Measurements from ENCODE around the gene P4HTM.

Gene P4HTM, protein sequence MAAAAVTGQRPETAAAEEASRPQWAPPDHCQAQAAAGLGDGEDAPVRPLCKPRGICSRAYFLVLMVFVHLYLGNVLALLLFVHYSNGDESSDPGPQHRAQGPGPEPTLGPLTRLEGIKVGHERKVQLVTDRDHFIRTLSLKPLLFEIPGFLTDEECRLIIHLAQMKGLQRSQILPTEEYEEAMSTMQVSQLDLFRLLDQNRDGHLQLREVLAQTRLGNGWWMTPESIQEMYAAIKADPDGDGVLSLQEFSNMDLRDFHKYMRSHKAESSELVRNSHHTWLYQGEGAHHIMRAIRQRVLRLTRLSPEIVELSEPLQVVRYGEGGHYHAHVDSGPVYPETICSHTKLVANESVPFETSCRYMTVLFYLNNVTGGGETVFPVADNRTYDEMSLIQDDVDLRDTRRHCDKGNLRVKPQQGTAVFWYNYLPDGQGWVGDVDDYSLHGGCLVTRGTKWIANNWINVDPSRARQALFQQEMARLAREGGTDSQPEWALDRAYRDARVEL

DNA sequence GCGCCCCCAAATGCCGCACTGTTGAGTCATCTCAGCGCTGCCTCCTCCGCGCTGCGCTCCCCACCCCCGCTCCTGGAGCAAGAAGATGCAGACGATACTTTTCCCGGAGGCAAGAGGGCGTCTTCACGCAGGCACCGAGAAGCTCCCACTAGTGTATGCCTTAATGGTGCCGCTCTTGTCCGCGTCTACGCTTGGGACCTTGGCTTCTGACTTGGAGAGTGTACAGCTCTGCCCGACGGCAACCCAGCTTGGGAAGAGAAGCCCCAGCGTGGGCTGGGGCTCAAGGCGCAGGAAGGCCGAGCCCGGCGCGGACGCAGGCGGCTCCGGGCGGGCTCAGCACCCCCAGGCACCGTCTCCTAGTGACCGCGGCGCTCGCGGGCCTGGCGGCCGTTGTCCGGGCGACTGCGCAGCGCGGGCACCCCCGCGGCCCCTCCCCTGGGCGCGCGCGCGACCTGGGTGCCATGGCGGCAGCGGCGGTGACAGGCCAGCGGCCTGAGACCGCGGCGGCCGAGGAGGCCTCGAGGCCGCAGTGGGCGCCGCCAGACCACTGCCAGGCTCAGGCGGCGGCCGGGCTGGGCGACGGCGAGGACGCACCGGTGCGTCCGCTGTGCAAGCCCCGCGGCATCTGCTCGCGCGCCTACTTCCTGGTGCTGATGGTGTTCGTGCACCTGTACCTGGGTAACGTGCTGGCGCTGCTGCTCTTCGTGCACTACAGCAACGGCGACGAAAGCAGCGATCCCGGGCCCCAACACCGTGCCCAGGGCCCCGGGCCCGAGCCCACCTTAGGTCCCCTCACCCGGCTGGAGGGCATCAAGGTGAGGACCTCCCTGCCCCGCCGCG lies at the start of gene P4HTM:
Gene P4HTM (plus strand): TSS at position 446 of the 840 bp plus-strand sequence. CDS start 16 bp downstream, at position 462.
- peak; percentile 83 for DNase-seq (ENCODE audit: low spot score)

DNA sequence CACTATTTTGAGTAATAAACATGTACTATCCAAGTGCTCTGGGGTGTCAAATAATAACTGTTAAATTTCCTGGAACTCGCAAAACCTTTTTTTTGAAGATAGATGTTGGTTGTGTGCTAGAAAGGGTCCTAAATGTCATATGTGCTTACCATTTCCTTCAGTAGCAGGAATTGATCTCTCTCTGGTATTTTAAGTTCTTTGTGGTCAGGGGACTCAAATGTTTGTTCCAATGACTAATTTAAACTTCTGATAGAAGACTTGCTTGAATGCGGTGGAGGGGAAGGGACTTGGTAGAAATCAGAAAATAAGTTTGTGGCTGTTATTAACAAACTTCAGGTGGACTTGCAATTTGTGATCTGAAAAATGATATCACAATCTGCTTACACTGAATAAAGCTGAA lies 44.6 kb upstream of the P4HTM start:
- no peak for DNase-seq (ENCODE audit: low spot score)

DNA sequence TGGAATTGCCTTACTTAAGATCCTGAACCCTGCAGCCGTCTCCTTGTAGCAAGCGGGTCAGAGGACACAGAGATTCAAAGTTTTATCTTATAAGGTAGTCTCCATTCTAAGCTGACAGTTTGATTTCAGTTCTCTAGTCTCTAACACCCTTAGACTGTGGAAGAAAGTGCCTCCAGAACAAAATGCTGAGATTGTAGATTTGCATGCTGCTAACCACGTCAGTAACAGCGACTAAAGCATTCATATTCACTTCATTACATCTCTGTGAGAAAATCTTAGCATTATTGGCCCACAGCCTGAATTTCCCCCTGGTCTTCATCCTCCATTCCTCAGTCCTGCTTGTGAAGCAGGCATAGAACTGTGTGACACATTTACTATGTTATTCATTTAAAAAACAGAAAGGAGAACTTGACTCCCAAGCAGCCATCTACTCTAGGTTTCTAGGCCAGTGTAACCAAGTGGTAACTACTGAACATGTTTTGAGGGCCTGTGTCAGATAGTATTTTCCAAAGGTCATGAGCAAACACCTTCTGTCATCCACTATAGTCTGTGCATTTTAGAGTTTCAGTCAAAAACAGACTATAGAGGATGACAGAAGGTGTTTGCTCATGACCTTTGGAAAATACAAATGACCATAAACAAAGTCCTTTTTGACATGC lies 44.0 kb upstream of the P4HTM start:
- DNase-seq (ENCODE audit: low spot score), result no peak

DNA sequence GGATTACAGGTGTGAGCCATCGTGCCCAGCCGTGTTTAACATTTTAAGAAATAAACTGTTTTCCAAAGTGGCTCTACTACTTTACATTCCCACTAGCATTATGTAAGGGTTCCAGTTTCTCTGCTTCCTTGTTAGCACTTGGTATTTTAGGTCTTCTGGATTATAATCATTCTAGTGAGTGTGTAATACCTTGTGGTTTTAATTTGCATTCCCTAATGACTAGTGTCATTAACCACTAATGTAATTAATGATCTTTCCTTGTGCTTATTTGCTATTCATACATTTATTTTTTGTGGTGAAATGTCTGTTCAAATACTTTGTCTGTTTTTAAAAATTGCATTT lies 40.7 kb upstream of the P4HTM start:
- no peak for DNase-seq (ENCODE audit: low spot score)

DNA sequence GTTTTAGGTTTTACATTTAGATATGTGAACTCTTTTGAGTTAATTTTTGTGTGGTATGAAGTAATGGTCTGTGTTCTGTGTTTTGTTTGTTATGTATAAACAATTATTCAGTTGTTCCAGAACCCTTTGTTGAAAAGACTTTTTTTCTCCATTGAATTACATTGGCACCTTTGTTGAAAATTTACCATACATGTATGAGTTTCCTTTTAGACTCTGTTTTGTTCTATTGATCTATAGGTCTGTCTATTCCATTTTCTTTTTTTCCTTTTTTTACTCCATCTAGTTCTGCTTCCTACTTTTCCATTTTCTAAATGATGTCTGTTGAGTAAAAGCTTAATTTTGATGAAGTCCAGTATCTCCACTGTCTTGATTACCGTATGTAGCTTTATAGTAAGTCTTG lies 40.0 kb upstream of the P4HTM start:
- no peak for DNase-seq (ENCODE audit: low spot score)

DNA sequence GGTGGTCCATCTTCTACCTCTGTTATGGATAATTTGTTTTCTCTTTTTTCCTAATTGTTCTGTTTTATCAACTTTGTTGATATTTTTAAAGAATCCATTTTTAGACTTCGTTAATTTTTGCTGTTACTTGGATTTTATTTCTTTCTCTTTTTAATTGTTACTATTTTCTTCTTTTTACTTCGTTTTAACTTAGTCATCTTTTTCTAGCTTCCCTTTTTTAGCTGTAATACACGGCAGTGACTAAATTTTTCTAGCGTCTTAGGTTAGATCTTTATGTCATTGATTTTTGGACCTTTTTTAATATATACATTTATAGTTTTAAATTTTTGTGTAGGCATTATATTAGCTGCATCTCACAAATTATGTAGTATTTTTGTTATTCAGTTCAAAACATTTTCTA lies 38.3 kb upstream of the P4HTM start:
- DNase-seq (ENCODE audit: low spot score), result no peak

DNA sequence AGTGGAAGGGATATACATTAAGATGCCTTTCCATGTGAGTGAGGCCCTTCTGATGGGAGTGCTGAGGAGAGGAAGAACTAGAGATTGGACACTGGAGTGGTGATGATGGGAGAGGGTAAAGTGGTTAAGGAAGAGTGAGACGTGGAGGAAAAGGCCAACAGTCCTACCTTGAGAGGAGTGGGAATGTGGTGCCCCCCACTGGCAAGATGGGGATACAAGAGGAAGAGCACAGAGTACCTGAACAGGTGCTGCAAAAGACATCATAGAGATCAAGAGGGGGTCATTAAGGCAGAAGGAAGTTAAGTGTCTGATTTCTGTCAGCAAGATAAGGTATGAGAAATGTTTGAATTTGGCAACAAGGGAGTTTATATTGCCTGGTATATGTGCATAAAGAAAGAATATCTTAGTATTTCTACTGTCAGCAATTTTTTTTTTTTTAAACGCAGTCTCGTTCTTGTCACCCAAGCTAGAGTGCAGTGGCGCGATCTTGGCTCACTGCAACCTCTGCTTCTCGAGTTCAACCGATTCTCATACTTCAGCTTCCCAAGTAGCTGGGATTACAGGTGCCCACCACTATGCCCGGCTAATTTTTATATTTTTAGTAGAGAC lies 37.4 kb upstream of the P4HTM start:
- DNase-seq (ENCODE audit: low spot score), result peak; percentile 47

DNA sequence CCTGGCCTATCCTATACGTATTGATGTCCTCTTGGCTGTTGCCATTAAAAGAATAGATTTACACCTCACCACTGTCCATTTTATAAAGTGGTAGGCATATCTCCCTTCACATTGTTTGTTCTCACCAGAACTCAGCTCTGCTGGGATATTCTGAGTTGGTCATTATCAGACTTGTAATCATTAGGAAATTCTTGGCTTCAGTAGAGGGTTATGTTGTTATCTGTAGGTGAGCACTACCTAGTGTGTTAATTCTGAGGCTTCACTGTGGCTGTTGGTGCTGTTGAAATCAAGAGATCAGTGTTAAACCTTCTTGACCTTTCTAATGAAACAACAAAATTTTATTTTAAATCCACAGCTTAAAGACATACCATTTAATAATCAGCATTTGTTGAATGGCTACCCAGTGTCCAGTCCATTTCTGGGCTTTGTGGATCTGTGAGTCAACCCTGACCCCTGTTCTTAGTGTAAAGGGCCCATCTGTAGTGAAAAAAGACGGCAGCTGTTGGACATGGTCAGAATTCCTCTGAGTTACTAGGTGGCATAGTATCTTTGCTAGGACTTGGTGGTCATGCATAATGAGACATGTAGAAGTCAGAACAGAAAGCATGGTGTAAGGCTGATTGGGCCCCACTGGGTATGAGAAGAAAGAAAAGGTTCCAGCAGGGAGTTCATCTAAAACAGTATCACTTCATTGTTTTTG lies 32.9 kb upstream of the P4HTM start:
- no peak for DNase-seq (ENCODE audit: low spot score)

DNA sequence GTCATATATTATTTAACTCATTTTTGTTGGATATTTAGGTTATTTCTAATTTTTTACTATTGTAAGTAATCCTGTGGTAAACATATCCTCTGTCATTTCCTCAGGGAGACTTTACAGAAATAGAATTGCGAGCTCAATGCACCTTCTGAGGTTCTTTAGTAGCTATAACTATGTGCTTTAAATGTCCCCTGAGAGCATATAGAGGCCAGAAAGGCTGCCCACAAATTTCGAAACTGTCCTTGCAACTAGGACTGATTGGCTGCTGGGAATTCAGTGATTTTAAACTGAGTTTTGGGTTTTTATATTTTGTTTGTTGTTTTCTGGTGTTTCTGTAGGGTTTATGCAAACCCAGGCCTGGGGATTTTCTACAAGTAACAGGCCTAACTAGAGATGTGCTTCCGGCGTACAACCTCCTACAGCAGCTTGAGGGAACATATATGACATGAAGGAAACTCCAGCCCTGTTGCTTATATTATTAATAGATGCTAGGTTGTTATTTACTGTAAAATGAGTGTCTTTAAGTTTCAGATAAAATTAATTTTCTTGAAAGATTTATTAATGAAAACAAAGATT lies 29.1 kb upstream of the P4HTM start:
- no peak for DNase-seq (ENCODE audit: low spot score)

DNA sequence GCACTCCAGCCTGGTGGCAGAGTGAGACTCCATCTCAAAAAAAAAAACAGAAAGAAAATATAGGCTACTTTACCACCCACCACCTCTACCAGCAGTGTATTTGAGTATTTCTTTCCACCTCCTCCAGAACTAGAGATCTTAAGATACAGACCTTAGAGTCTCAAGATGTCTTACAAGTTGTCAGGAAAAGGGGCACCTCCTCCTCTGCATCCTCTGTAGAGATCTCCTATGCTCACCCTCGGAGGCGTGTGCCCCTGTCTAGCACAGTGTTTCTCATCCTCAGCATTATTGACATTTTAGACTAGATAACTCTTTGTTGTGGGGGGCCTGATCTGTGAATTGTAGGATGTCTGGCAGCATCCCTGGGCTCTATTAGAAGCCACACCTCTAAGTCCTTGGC lies 27.7 kb upstream of the P4HTM start:
- no peak for DNase-seq (ENCODE audit: low spot score)

DNA sequence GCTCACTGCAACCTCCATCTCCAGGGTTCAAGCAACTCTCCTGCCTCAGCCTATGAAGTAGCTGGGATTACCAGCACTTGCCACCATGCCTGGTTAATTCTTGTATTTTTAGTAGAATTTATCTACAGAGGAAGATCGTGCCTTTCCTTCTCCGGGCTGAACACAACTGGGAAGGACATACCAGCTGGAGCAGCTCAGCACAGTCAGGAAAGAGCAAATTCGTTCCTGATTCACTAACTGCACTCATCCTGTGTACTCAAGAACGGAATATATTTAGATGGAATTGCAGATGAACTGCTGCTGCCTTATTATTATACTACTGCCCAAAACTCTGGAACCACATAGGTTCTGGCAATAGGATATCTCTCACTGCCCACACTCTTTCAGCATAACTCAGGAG lies 27.1 kb upstream of the P4HTM start:
- no peak for DNase-seq (ENCODE audit: low spot score)

DNA sequence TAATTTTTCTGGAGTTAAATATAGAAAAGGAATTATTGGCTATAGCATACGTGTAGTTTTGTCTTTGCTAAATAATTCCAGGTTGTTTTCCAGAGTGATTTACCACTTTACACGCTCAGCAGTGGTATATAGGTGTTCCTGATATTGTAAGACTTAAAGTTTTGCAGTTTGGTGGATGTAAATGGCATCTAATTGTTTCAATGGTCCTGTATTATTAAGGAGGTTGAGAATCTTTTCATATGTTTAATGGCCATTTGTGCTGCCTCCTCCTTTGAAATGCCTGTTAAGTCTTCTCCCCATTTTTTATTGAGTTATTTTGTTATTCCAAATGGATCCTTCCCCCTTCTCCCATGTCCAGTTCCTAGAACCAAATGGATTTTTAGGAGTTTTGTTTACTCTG lies 26.4 kb upstream of the P4HTM start:
- DNase-seq (ENCODE audit: low spot score), result no peak

DNA sequence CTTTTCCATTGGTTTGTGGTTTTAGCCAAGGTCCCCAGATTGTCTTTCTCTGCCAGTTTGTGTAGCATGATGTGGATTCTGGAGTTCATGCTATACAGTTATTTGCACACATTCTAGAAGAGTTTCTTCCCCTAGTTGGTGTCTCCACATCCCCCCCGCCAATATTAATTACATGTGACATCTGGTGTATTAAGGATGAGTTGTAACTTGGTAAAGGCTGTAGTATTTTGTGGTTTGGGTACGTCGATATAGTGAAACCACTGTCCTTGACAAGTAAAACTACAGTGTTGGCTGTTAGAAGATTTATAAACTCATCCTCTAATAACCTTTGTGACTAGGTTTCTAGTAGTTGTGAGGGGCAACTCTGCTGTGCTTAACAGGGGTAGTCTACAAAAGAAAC lies 23.7 kb upstream of the P4HTM start:
- no peak for DNase-seq (ENCODE audit: low spot score)

DNA sequence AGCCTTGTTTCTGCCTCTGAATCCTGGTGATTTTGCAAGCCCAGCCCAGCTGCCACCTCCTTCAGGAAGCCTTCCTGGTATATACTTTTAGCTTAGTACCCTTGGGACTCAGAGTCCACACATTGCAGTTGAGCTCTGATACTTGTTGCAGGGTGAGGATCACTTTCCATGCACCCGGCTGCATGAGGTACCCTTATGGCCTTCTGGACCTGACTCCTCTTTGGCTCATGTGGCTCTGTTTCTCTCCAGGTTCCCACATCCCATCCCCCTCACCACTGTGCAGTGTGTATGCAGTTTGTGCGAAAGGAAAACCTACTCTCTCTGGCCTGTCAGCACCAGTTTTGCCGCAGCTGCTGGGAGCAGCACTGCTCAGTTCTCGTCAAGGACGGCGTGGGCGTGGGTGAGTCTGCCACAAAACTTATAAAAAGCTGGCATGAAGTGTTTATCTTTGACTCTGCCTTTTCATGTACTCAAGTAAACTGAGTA lies 23.1 kb upstream of the P4HTM start:
- DNase-seq (ENCODE audit: low spot score), result no peak

DNA sequence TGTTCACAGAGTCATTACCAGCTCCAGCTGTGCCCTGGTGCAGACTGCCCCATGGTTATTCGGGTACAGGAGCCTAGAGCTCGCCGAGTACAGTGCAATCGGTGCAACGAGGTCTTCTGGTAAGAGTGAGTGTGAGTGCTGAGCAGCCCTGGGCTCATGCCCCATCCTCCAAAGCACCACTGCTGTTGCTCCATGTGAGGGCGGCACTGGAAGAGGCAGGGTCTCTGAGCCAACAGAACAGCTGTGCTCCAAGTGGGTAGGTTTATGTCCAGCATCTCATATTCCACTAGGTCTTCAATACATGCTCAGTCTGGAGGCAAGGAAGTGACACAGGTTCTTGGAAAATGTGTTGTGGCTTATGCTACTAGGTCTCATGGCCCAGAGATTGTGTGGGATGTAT lies 19.5 kb upstream of the P4HTM start:
- no peak for DNase-seq (ENCODE audit: low spot score)

DNA sequence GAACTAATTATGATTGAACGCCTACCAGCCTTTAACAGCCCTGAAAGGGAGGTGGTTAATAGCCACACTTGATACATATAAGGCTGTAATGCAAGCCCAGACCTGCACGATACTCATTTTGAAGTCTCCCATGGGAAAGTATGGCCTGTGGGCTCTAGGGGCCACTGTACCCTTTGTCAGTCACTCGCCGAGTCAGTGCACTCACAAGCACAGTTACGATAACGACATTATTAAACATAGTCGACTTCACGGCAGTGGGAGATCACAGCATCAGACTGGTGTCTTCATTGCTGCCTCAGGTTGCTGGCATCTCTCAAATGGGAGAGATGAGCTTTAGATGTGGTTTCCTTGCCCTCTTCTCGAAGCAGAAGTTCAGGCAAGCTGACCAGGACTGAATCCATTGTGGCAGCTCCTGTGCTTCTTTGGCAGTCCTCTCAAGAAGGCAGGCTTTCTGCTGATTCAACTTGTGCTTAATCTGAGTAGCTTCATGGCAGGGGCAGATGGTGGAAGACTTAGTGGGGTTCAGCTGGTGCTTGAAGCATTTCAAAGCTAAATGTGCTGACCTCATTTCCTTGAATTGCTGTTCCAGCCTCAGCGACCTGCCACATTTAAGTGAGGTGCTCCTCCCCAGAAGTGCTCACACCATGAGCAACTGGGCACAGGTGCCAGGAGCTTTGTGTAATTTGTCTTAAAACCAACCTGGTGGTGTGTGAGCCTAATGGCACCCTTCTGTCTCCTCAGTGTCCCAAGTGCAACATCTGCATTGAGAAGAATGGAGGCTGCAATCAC lies 15.8 kb upstream of the P4HTM start:
- no peak for DNase-seq (ENCODE audit: low spot score)

DNA sequence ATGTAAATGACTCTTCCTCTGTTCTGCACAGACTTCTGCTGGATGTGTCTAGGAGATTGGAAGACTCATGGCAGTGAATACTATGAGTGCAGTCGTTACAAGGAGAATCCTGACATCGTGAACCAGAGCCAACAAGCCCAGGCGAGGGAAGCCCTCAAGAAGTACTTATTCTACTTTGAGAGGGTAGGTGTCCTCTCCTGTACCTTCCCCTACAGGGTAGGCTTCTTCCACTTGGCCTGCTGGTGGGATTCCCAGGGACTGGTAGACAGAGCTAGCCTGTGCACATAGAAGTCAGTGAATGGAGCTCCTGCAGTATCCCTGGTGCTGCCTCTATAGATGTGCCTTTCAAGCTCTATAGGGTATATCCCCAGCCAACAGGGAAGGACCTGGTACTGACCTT lies 10.6 kb upstream of the P4HTM start:
- no peak for DNase-seq (ENCODE audit: low spot score)

DNA sequence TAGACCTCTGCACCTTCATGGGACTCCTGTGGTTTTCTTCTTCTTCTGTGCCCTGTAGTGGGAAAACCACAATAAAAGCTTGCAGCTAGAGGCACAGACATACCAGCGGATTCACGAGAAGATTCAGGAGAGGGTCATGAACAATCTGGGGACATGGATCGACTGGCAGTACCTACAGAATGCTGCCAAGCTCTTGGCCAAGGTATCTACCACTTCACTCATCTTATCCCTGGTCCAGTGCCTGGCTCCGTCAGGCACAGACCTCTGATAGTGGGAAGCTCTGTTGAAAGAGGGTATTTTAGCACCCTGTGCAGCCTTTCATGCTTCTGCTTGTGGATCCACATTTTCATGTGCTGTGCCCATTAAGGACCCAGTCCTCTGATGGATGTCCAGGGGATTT lies 9.7 kb upstream of the P4HTM start:
- DNase-seq (ENCODE audit: low spot score), result no peak

DNA sequence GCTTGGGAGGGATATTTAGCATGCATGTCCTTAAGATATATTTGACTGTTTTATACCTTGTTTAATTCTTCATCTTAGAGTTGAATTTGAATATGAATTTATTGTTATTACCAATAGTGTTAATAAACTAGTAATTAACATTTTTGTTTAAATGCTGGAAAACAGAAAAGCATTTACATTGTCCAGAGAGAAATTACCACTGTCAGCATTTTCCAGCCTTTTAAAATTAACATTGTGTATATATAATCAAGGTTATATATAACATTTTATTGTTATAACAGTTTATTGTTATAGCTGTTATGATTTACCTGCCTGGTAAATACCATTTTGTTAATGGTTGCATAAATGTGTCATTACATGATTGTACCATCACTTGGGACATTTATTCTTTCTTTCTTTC lies 8.0 kb upstream of the P4HTM start:
- no peak for DNase-seq (ENCODE audit: low spot score)

DNA sequence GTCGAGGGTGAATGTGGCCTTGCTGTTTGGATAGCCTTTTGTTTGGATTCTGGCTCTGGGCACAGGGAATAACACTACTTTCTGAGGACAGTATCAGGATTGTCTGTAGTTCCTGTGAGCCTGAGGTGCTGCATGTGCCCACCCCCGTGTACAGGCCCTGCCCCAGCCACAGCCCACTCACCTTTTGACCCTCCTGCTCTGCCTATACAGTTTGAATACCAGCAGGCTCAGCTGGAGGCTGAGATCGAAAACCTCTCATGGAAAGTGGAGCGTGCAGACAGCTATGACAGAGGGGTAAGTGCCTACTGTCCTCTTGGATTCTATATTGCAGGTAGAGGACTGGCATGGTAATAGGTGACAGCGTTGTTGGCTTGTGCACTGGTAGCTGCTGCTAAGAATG lies 7.4 kb upstream of the P4HTM start:
- DNase-seq (ENCODE audit: low spot score), result no peak

All from ecto neural progenitor cell (in vitro differentiated cells).